GM12878 (cell line): Measurements from ENCODE around the gene COPS7A. TPM values are rescaled to one million over a fixed set of nuclear protein-coding genes. Genes with fewer than 3 reads are reported as not detected.
A peak's percentile ranks its signal among the peaks of the same experiment; 100 is the strongest.

Experiments
- BACH1 ChIP-seq: fragments of 450-650 bp; IDR thresholded peaks from 2 replicates; pipeline ENCODE4 v1.6.1; 2017; ENCODE audit warnings: mild to moderate bottlenecking, borderline replicate concordance
- CREB1 ChIP-seq: IDR thresholded peaks from 2 replicates; pipeline ENCODE4 v1.6.1; 2012; ENCODE audit warnings: low read depth, mild to moderate bottlenecking, inconsistent platforms
- CREM ChIP-seq: IDR thresholded peaks from 2 replicates; pipeline ENCODE4 v1.6.1; 2014; ENCODE audit warnings: antibody characterized with exemption, low read depth
- ETV6 ChIP-seq, 2 experiments: fragments of 450-650 bp in 1 of 2; IDR thresholded peaks in 1 of 2; conservative IDR thresholded peaks in 1 of 2; 2 replicates each; pipeline ENCODE4 v1.6.1; 2014; ENCODE audit warnings: antibody characterized with exemption in 1 of 2, borderline replicate concordance in 1 of 2, low read depth in 1 of 2, mild to moderate bottlenecking in 1 of 2, moderate library complexity in 1 of 2
- FOXM1 ChIP-seq: IDR thresholded peaks from 2 replicates; pipeline ENCODE4 v1.6.1; 2012; ENCODE audit warnings: low read depth, mild to moderate bottlenecking, inconsistent platforms, low read length, moderate library complexity
- GABPA ChIP-seq: IDR thresholded peaks from 2 replicates; pipeline ENCODE4 v1.6.1; 2014; ENCODE audit warnings: antibody characterized with exemption, low read depth, mild to moderate bottlenecking, inconsistent platforms
- MAX ChIP-seq: IDR thresholded peaks from 2 replicates; pipeline ENCODE4 v1.6.1; 2012; ENCODE audit warnings: low read depth, low read length, improper control_type of control experiment
- MLLT1 ChIP-seq: fragments of 450-650 bp; IDR thresholded peaks from 2 replicates; pipeline ENCODE4 v1.6.1; 2016; ENCODE audit warnings: mild to moderate bottlenecking
- MTA2 ChIP-seq: fragments of 450-650 bp; IDR thresholded peaks from 2 replicates; pipeline ENCODE4 v1.6.1; 2016; ENCODE audit warnings: low read depth, mild to moderate bottlenecking, moderate library complexity
- MYC ChIP-seq: IDR thresholded peaks from 2 replicates; pipeline ENCODE4 v1.6.1; 2011; ENCODE audit warnings: mild to moderate bottlenecking, low read length, moderate library complexity, inconsistent platforms; ENCODE audit not compliant: insufficient read depth, insufficient replicate concordance, insufficient read length, severe bottlenecking
- PRDM15 ChIP-seq: fragments of 450-650 bp; formaldehyde crosslinking; IDR thresholded peaks from 2 replicates; pipeline ENCODE4 v1.4.0; 2020; ENCODE audit warnings: mild to moderate bottlenecking, moderate library complexity
- RCOR1 ChIP-seq: conservative IDR thresholded peaks from 2 replicates; pipeline ENCODE4 v1.6.1; 2012; ENCODE audit warnings: low read depth, low read length, improper control_type of control experiment
- RUNX3 ChIP-seq: IDR thresholded peaks from 2 replicates; pipeline ENCODE4 v1.6.1; 2012; ENCODE audit warnings: low read length, inconsistent platforms
- SIN3A ChIP-seq: IDR thresholded peaks from 2 replicates; pipeline ENCODE4 v1.6.1; 2012; ENCODE audit warnings: low read depth, low read length, improper control_type of control experiment
- SMARCA5 ChIP-seq: fragments of 450-650 bp; IDR thresholded peaks from 2 replicates; pipeline ENCODE4 v1.6.1; 2017; ENCODE audit warnings: mild to moderate bottlenecking
- SPI1 ChIP-seq: IDR thresholded peaks from 2 replicates; pipeline ENCODE4 v1.6.1; 2011; ENCODE audit warnings: low read depth, mild to moderate bottlenecking, low read length, moderate library complexity, borderline replicate concordance; ENCODE audit not compliant: insufficient read depth
- TCF7 ChIP-seq: IDR thresholded peaks from 2 replicates; pipeline ENCODE4 v1.6.1; 2014; ENCODE audit warnings: antibody characterized with exemption, borderline replicate concordance
- USF1 ChIP-seq: IDR thresholded peaks from 2 replicates; pipeline ENCODE4 v1.6.1; 2011; ENCODE audit warnings: borderline replicate concordance, low read depth, mild to moderate bottlenecking, moderate library complexity, mixed read lengths, low read length; ENCODE audit not compliant: insufficient read depth; ENCODE audit errors: extremely low read length
- ZNF622 ChIP-seq: fragments of 450-650 bp; IDR thresholded peaks from 2 replicates; pipeline ENCODE4 v1.6.1; 2017; ENCODE audit warnings: mild to moderate bottlenecking, inconsistent platforms
- polyA plus RNA-seq, 11 experiments: library from polyadenylated mRNA; depleted of rRNA in 4 of 11; unstranded in 6 of 11; stranded (reverse) in 5 of 11; fragments of >200 nt; fragmentation: Nextera tagmentation in 4 of 11; fragmentation: Illumina TruSeq in 1 of 11; extraction: Ambion mirVana in 4 of 11; extraction: Trizol in 1 of 11; gene quantifications; 1 replicate in 1 of 11; 2 replicates in 10 of 11; pipeline versions ENCODE4 v1.2.1 to v1.2.3, GENCODE V29; 2011 to 2016; ENCODE audit warnings: inconsistent platforms in 2 of 11, missing spikeins in 2 of 11, low read depth in 1 of 11
- total RNA-seq, 4 experiments: library from RNA; depleted of rRNA in 3 of 4; stranded (reverse); fragments of >200 nt in 3 of 4; fragmentation: Illumina TruSeq in 1 of 4; extraction: Trizol in 1 of 4; gene quantifications; 2 replicates each; pipeline versions ENCODE4 v1.2.1 to v1.2.3, GENCODE V29; 2013 to 2021

The COPS7A gene
- total and polyA plus RNA-seq, 10 of the 15 experiments (the other 5 are each of a cell fraction or from before 2014, with no cell fraction given), result 25.7 to 74.0 (median 51.9) TPM

GRCh38 chr12:6778574-6779550 lies 55.0 kb downstream of the COPS7A start (continued):
- TF ChIP-seq USF1 (no peak), GABPA (no peak), CREB1 (peak; percentile 67; the same call in 1 of the 2 replicates), SPI1 (no peak), TCF7 (no peak), SMARCA5 (peak; percentile 80; the same call in 1 of the 2 replicates), MLLT1 (peak; percentile 87), RCOR1 (no peak), BACH1 (peak; percentile 20; the same call in 1 of the 2 replicates), MYC (peak; percentile 78), ETV6 (conservative IDR thresholded peaks at IDR 0.05 in 1 of 2, IDR thresholded peaks at IDR 0.05 in 1 of 2; ENCODE audit: borderline replicate concordance in 1 of 2, low read depth in 1 of 2) (no peak), ZNF622 (no peak), PRDM15 (CRISPR knock-in tag) (no peak), CREM (peak; percentile 74), FOXM1 (no peak), MTA2 (peak; percentile 58; the same call in 1 of the 2 replicates), RUNX3 (peak; percentile 34; the same call in 1 of the 2 replicates), SIN3A (0 out of 2 replicates have a peak, but pooled peaks have one; percentile 46), MAX (peak; percentile 59)
